Measurements from ENCODE around the gene KCNAB3. TPM values are rescaled to one million over a fixed set of nuclear protein-coding genes. Genes with fewer than 3 reads are reported as not detected.

KCNAB3 gene
- polyA plus RNA-seq, 1 donor = 4.6 TPM

GRCh38 chr17:7880076-7880868 lies 49.4 kb downstream of the KCNAB3 start:
- DNase-seq (ENCODE audit: low read depth) = no peak

- no peak for DNase-seq (ENCODE audit: low read depth)
Observed at GRCh38 chr17:7878234-7878633, 51.4 kb downstream of the KCNAB3 start.

GRCh38 chr17:7875804-7876370 lies 53.8 kb downstream of the KCNAB3 start:
- no peak for DNase-seq (ENCODE audit: low read depth)

GRCh38 chr17:7873051-7873450 lies 56.6 kb downstream of the KCNAB3 start:
- DNase-seq (ENCODE audit: low read depth) = no peak

Other genes with a start within 250 kb of the KCNAB3 start
- gene TP53, start 242.4 kb downstream of the KCNAB3 start, polyA plus RNA-seq (ENCODE audit: insufficient read length) = 32.3 TPM
- gene WRAP53, start 241.4 kb downstream of the KCNAB3 start, polyA plus RNA-seq (ENCODE audit: insufficient read length) = 6.6 TPM
- gene EFNB3, start 224.7 kb downstream of the KCNAB3 start, polyA plus RNA-seq (ENCODE audit: insufficient read length) = 4.4 TPM
- gene DNAH2, start 212.1 kb downstream of the KCNAB3 start, polyA plus RNA-seq (ENCODE audit: insufficient read length) = 4.3 TPM
- gene KDM6B, start 95.6 kb downstream of the KCNAB3 start, polyA plus RNA-seq (ENCODE audit: insufficient read length) = 15.4 TPM
- 23.0 TPM for gene TMEM88, start 74.8 kb downstream of the KCNAB3 start, polyA plus RNA-seq (ENCODE audit: insufficient read length)
- gene NAA38, start 72.3 kb downstream of the KCNAB3 start, polyA plus RNA-seq (ENCODE audit: insufficient read length) = 54.2 TPM
- 7.2 TPM for gene CYB5D1, start 71.9 kb downstream of the KCNAB3 start, polyA plus RNA-seq (ENCODE audit: insufficient read length)
- 66.1 TPM for gene CHD3, start 41.1 kb downstream of the KCNAB3 start, polyA plus RNA-seq (ENCODE audit: insufficient read length)
- gene RNF227, start 13.6 kb downstream of the KCNAB3 start, polyA plus RNA-seq (ENCODE audit: insufficient read length) = 2.5 TPM
- gene TRAPPC1, start 2.1 kb upstream of the KCNAB3 start, polyA plus RNA-seq (ENCODE audit: insufficient read length) = 86.8 TPM
- gene CNTROB, start 2.4 kb upstream of the KCNAB3 start, polyA plus RNA-seq (ENCODE audit: insufficient read length) = 31.0 TPM
- gene GUCY2D, start 72.8 kb upstream of the KCNAB3 start, polyA plus RNA-seq (ENCODE audit: insufficient read length) = not detected
- 0.59 TPM for gene ALOX15B, start 109.2 kb upstream of the KCNAB3 start, polyA plus RNA-seq (ENCODE audit: insufficient read length)
- not detected for gene ALOX12B, start 157.9 kb upstream of the KCNAB3 start, polyA plus RNA-seq (ENCODE audit: insufficient read length)
- gene ALOXE3, start 188.7 kb upstream of the KCNAB3 start, polyA plus RNA-seq (ENCODE audit: insufficient read length) = not detected
- gene HES7, start 194.2 kb upstream of the KCNAB3 start, polyA plus RNA-seq (ENCODE audit: insufficient read length) = 0.08 TPM
- gene PER1, start 222.5 kb upstream of the KCNAB3 start, polyA plus RNA-seq (ENCODE audit: insufficient read length) = 59.2 TPM
- gene VAMP2, start 233.1 kb upstream of the KCNAB3 start, polyA plus RNA-seq (ENCODE audit: insufficient read length) = 61.9 TPM
- gene TMEM107, start 246.5 kb upstream of the KCNAB3 start, polyA plus RNA-seq (ENCODE audit: insufficient read length) = 5.7 TPM